Natural killer cell (primary cell): ENCODE results near the gene CTRB2. TPM values are rescaled to one million over a fixed set of nuclear protein-coding genes. Genes with fewer than 3 reads are reported as not detected.

Source experiments
- total RNA-seq, 4 donors: library from RNA; stranded (reverse); fragments of 120-200 nt in 1 of 4; gene quantifications; one replicate each; pipeline versions ENCODE4 v1.2.3 to v1.2.4, GENCODE V29; 2013 to 2022

CTRB2 gene
- total RNA-seq, 3 donors from 2014 or later (not counting 1 experiment from before 2014, with no cell fraction given): not detected

Other genes starting within 250 kb of the CTRB2 start
- 10 to 100 TPM; 60.5 to 83.7 (median 73.2) TPM for gene WDR59, start 222.0 kb downstream of the CTRB2 start, total RNA-seq
- gene ZNRF1, start 208.1 kb downstream of the CTRB2 start, total RNA-seq: 1 to 10 TPM; 2.4 to 5.1 (median 3.4) TPM
- 1 to 10 TPM in 1 of 3 donors, under 1 TPM in 1, not detected in 1; 0.12 to 1.3 TPM for gene LDHD, start 90.4 kb downstream of the CTRB2 start, total RNA-seq
- 10 to 100 TPM in 2 of 3 donors, 1 to 10 TPM in 1; 9.0 to 16.2 (median 14.9) TPM for gene ZFP1, start 58.6 kb downstream of the CTRB2 start, total RNA-seq
- gene CTRB1, start 11.8 kb upstream of the CTRB2 start, total RNA-seq: not detected
- gene BCAR1, start 44.5 kb upstream of the CTRB2 start, total RNA-seq: not detected
- 10 to 100 TPM; 32.2 to 38.8 (median 32.3) TPM for gene CFDP1, start 226.3 kb upstream of the CTRB2 start, total RNA-seq